K562 (cell line): ENCODE data around the gene ADAM15. TPM values are rescaled to one million over a fixed set of nuclear protein-coding genes. Genes with fewer than 3 reads are reported as not detected.

Experiments
- ARID2 ChIP-seq: fragments of 450-650 bp; IDR thresholded peaks from 2 replicates; pipeline ENCODE4 v1.6.1; 2017; ENCODE audit warnings: antibody characterized with exemption, mild to moderate bottlenecking
- EGR1 ChIP-seq: fragments of 450-650 bp; conservative IDR thresholded peaks from 2 replicates; pipeline ENCODE4 v1.6.1; 2017; ENCODE audit warnings: mild to moderate bottlenecking
- EP400 ChIP-seq: fragments of 450-650 bp; IDR thresholded peaks from 2 replicates; pipeline ENCODE4 v1.6.1; 2017; ENCODE audit warnings: antibody characterized with exemption, mild to moderate bottlenecking, moderate library complexity
- ETV6 ChIP-seq, 3 experiments: fragments of 150-350 bp in 1 of 3; sonication (generic) in 1 of 3; formaldehyde crosslinking in 1 of 3; IDR thresholded peaks; 2 replicates each; pipeline versions ENCODE4 v1.6.1 to v1.8.0; 2014 to 2022; ENCODE audit warnings: borderline replicate concordance in 2 of 3, low read depth in 2 of 3, antibody characterized with exemption in 1 of 3, low read length in 1 of 3, mild to moderate bottlenecking in 1 of 3, missing genetic modification reagents in 1 of 3
- EZH2 ChIP-seq: IDR thresholded peaks from 2 replicates; pipeline ENCODE4 v1.6.1; 2012; ENCODE audit warnings: low read depth, mild to moderate bottlenecking, inconsistent platforms, low read length, borderline replicate concordance
- HMBOX1 ChIP-seq: sonication (generic); IDR thresholded peaks from 2 replicates; pipeline ENCODE4 v1.6.1; 2016
- HNRNPK ChIP-seq: fragments of 200-400 bp; formaldehyde crosslinking; IDR thresholded peaks from one replicate; pipeline ENCODE4 v1.6.1; 2018; ENCODE audit warnings: mild to moderate bottlenecking, low read depth, low read length; ENCODE audit not compliant: poor library complexity, severe bottlenecking
- MAFF ChIP-seq: IDR thresholded peaks from 2 replicates; pipeline ENCODE4 v1.6.1; 2012; ENCODE audit warnings: low read length, improper control_type of control experiment
- MCM2 ChIP-seq: fragments of 450-650 bp; IDR thresholded peaks from 2 replicates; pipeline ENCODE4 v1.6.1; 2017; ENCODE audit warnings: low read depth, mild to moderate bottlenecking
- MLX ChIP-seq, 2 experiments: fragments of 450-650 bp in 1 of 2; sonication (generic) in 1 of 2; formaldehyde crosslinking; conservative IDR thresholded peaks; 2 replicates each; pipeline versions ENCODE4 v1.4.0 to v1.8.1; 2020 to 2022; ENCODE audit warnings: mild to moderate bottlenecking in 1 of 2, missing genetic modification reagents in 1 of 2
- PHF20 ChIP-seq: fragments of 450-650 bp; IDR thresholded peaks from 2 replicates; pipeline ENCODE4 v1.6.1; 2018; ENCODE audit not compliant: partially characterized antibody
- RB1 ChIP-seq: fragments of 450-650 bp; IDR thresholded peaks from 2 replicates; pipeline ENCODE4 v1.6.1; 2017; ENCODE audit warnings: low read depth, mild to moderate bottlenecking
- RNF219 ChIP-seq: fragments of 250-450 bp; sonication (Bioruptor Pico); IDR thresholded peaks from 2 replicates; pipeline ENCODE4 v1.5.0; 2022; ENCODE audit warnings: mild to moderate bottlenecking
- SNRNP70 ChIP-seq: fragments of 200-400 bp; formaldehyde crosslinking; optimal IDR thresholded peaks from 2 replicates; pipeline ENCODE3; 2017; ENCODE audit warnings: low read depth, low read length
- SP2 ChIP-seq: IDR thresholded peaks from 2 replicates; pipeline ENCODE4 v1.6.1; 2011; ENCODE audit warnings: mild to moderate bottlenecking, low read depth, low read length, moderate library complexity; ENCODE audit not compliant: poor library complexity, severe bottlenecking; ENCODE audit errors: extremely low read depth
- SREBF2 ChIP-seq: sonication (generic); formaldehyde crosslinking; IDR thresholded peaks from 2 replicates; pipeline ENCODE4 v1.4.0; 2020; ENCODE audit warnings: mild to moderate bottlenecking, missing genetic modification reagents
- ZNF253 ChIP-seq: fragments of 250-450 bp; sonication (Bioruptor Pico); conservative IDR thresholded peaks from 2 replicates; pipeline ENCODE4 v1.6.1; 2021; ENCODE audit warnings: mild to moderate bottlenecking
- ZNF583 ChIP-seq: fragments of 250-450 bp; sonication (Bioruptor Pico); IDR thresholded peaks from 2 replicates; pipeline ENCODE4 v1.4.0; 2020
- ZNF592 ChIP-seq: fragments of 450-650 bp; IDR thresholded peaks from 2 replicates; pipeline ENCODE4 v1.6.1; 2017; ENCODE audit warnings: antibody characterized with exemption, mild to moderate bottlenecking
- polyA plus RNA-seq, 8 experiments: library from polyadenylated mRNA; depleted of rRNA in 4 of 8; stranded (reverse) in 5 of 8; unstranded in 3 of 8; fragments of >200 nt; fragmentation: Nextera tagmentation in 2 of 8; fragmentation: Illumina TruSeq in 1 of 8; extraction: Ambion mirVana in 2 of 8; extraction: Trizol in 1 of 8; gene quantifications; 2 replicates each; pipeline versions ENCODE4 v1.2.1 to v1.2.3, GENCODE V29; 2011 to 2014; ENCODE audit warnings: inconsistent platforms in 1 of 8, missing spikeins in 1 of 8
- total RNA-seq, 7 experiments: library from RNA; depleted of rRNA in 6 of 7; stranded (reverse); fragments of >200 nt in 6 of 7; fragmentation: Illumina TruSeq in 2 of 7; extraction: Trizol in 2 of 7; gene quantifications; 2 replicates each; pipeline versions ENCODE4 v1.2.1 to v1.2.3, GENCODE V29; 2011 to 2021; ENCODE audit warnings: low replicate concordance in 1 of 7

Gene ADAM15
- total and polyA plus RNA-seq, 9 of the 15 experiments (the other 6 are each of a cell fraction or from before 2014, with no cell fraction given) = 0.69 to 72.3 (median 32.8) TPM

- TF ChIP-seq MAFF = no peak
- no peak for TF ChIP-seq MCM2
- no peak for TF ChIP-seq SREBF2 (CRISPR knock-in tag)
- TF ChIP-seq MLX (CRISPR knock-in tag; conservative IDR thresholded peaks at IDR 0.05) = 0 out of 4 replicates have a peak, but pooled peaks of 1 of the 2 experiments have one; percentile 28
- peak; percentile 14 for TF ChIP-seq PHF20
- 0 out of 4 replicates have a peak, but pooled peaks of 1 of the 2 experiments have one; percentile 55 for TF ChIP-seq ETV6 (IDR thresholded peaks at IDR 0.05; ENCODE audit: borderline replicate concordance in 1 of 2, low read depth in 2 of 2, low read length in 1 of 2)
- TF ChIP-seq ETV6 (CRISPR knock-in tag; IDR thresholded peaks at IDR 0.05; ENCODE audit: borderline replicate concordance) = no peak
- peak; percentile 99 for TF ChIP-seq EGR1
- TF ChIP-seq SNRNP70 = no peak
- peak; percentile 92 for TF ChIP-seq ZNF592
- TF ChIP-seq HNRNPK = peak; percentile 97
- no peak for TF ChIP-seq ZNF583
- TF ChIP-seq HMBOX1 = no peak
- TF ChIP-seq SP2 = no peak
- peak; percentile 96 for TF ChIP-seq RB1
- TF ChIP-seq ARID2 = peak; percentile 78
- no peak for TF ChIP-seq ZNF253 (CRISPR knock-in tag)
- peak; percentile 77; the same call in 1 of the 2 replicates for TF ChIP-seq EP400
- TF ChIP-seq EZH2 = no peak
- no peak for TF ChIP-seq RNF219 (CRISPR knock-in tag)
Observed at GRCh38 chr1:155017041-155017945, 33.8 kb upstream of the ADAM15 start (continued).
